GM20000 (cell line): ENCODE measurements around the gene SLC27A6.

ENCODE experiments used
- DNase-seq: peaks from one replicate; pipeline ENCODE4 v3.0.0; 2012; ENCODE audit warnings: low spot score
- CTCF ChIP-seq: IDR thresholded peaks from 2 replicates; pipeline ENCODE4 v1.5.1; 2012; ENCODE audit warnings: mild to moderate bottlenecking, control low read depth; ENCODE audit errors: extremely low read depth, missing control alignments

SLC27A6 gene

GRCh38 chr5:129079496-129079895 is 114.2 kb downstream of the SLC27A6 start:
- TF ChIP-seq CTCF, result no peak
- DNase-seq, result no peak

- no peak for DNase-seq
- TF ChIP-seq CTCF, result no peak
These were observed 115.5 kb downstream of the SLC27A6 start for GRCh38 chr5:129080766-129081165.

- DNase-seq, result no peak
- TF ChIP-seq CTCF, result no peak
These were observed 117.2 kb downstream of the SLC27A6 start for GRCh38 chr5:129082225-129083136.
